GM18526 (cell line): ENCODE results near the gene SCAF8.

Source experiments
- POLR2A ChIP-seq: IDR thresholded peaks from 3 replicates; pipeline ENCODE4 v1.6.1; 2011; ENCODE audit not compliant: insufficient read length; ENCODE audit errors: extremely low read depth

Gene SCAF8

GRCh38 chr6:154731296-154732218, 1.7 kb upstream of the SCAF8 start:
- TF ChIP-seq POLR2A: no peak

DNA sequence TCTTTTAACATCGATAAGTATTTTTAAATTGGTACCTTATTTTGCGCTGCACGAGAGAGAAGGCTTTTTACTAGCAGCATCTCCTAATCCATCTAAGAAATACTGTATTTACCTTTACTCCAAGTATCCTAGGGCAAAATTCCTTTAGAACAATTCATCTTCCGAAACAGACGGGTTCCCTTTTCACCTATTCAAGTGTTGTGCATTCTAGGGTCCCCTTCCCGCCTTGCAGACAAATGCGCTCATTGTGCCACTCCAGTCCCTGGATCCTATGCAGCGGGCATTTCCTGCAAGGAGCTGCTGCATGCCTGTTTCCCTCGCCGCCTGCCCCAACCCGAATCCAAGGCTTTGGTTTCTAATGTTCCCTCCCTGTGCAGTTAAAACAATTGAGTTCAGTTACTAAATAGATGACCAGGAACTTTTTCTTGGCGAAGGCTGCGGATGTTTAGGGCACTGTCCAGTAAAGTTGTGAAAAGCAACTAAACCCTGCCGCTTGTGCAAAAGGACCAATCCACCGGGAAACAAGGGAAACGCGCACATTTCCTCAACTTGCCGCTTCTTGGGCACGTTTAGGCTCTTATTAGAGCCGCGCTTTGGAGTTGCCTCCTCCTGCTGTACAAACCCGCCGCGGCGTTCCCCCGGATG, 556 bp upstream of the SCAF8 start:
- TF ChIP-seq POLR2A: no peak

DNA sequence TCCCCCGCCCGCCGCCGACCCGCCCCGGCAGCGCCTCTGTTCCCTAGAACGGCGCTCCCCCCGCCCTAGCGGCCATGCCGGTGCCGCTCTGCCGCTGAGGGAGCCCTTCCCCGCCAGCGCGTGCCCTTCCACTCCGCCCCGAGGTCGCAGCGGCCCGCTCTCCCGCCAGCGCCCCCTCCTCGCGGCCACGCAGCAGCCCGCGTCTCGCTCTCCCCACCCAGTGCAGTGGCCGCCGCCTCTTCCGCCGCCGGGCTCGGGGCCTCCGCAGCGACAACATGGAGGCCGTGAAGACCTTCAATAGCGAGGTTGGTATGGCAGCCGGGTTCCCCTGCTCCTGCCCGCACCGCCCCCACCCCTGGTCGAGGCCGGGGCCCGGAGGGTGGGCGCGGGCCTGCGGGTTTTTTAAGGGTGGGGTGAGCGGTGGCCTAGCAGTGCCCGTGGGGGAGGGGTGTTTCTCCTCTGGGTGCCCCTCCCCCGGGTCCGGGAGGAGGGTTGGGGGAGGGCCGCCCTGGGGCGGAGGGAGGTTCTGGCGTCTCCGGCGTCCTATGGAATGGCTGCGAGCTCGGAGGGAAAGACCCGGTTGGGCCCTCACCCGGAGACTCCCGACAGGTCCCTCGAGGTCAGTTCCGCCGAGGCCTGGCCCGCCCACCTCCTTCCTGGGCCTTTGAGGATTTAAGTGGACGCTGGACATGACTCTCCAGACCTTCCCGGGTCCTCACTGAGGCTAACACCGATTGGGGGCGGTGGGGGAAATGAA, 588 bp downstream of the SCAF8 start:
- peak; percentile 51 for TF ChIP-seq POLR2A

- TF ChIP-seq POLR2A: no peak
Observed at GRCh38 chr6:154736618-154737259, 3.5 kb downstream of the SCAF8 start.

DNA sequence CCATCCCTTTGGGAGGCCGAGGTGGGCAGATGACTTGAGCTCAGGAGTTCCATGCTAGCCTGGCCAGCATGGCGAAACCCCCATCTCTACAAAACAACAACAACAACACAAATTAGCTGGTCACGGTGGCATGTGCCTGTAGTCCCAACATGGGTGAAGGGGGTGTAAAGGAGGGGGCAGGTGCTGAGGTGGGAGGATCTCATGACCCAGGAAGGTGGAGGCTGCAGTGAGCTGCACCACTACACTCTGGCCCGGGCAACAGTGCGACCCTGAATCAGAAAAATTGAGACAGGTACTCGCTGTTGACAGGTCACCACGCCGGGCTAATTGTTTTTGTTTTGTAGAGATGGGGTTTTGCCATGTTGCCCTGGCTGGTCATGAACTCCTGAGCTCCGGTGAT, 4.2 kb downstream of the SCAF8 start:
- no peak for TF ChIP-seq POLR2A

DNA sequence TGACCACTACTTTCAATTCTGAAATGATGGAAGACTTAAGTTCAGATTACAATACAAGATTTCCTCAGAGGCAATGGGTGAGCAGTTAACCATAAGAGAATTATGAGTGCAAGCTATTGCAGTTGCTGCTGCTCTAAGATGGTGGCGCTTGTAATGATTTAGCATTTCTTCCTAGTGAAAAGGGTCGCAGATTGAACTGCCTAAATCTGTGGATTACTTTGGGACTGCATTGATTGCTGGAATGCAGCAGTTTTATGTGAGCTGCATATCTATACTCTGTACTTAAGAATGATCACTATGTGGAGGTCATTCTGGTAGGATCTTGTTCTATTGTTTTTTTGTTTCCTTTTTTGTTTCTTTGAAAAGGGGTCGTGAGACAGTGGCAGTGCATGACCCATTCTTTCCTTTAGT, 5.3 kb downstream of the SCAF8 start:
- TF ChIP-seq POLR2A: no peak

- no peak for TF ChIP-seq POLR2A
Observed at GRCh38 chr6:154740658-154741057, 7.4 kb downstream of the SCAF8 start.

DNA sequence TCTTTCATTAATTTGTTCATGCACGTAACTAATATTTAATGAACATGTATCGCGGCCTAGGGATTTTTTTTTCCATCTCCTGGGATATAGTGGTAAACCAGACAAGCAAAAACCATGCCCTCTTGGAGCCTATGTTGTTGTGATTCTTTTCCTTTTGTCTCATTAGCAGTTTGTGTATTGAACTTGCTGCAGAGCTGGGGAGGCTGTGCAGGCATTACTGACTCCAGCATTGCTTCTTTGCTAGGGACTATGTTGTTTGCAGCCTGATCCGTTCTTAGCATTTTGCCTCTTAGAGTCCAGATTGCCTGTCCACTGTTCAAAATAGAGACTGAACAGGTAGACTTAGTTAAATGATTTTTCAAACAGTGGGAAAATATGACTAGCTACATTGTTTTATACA, 9.7 kb downstream of the SCAF8 start:
- TF ChIP-seq POLR2A: no peak

GRCh38 chr6:154745243-154745642, 12.0 kb downstream of the SCAF8 start:
- TF ChIP-seq POLR2A: no peak

DNA sequence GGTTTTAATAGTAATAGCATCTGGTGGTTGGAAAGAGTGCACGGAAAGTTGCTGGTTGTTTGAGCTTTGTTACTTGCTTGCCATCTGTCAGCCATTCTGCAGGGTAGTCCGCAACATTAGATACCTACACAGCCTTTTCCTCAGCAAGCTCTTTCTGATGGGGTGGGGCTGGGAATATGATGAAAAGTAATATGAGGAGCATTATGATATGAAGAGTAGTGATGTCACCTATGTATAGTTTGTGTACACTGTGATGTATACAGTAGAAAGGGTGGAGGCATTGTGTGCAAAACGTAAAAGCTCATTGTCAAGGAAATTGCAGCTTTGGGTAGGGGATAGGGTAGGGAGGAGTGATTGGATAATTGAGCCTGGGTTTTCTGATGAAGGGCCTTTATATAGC, 16.1 kb downstream of the SCAF8 start:
- TF ChIP-seq POLR2A: no peak

DNA sequence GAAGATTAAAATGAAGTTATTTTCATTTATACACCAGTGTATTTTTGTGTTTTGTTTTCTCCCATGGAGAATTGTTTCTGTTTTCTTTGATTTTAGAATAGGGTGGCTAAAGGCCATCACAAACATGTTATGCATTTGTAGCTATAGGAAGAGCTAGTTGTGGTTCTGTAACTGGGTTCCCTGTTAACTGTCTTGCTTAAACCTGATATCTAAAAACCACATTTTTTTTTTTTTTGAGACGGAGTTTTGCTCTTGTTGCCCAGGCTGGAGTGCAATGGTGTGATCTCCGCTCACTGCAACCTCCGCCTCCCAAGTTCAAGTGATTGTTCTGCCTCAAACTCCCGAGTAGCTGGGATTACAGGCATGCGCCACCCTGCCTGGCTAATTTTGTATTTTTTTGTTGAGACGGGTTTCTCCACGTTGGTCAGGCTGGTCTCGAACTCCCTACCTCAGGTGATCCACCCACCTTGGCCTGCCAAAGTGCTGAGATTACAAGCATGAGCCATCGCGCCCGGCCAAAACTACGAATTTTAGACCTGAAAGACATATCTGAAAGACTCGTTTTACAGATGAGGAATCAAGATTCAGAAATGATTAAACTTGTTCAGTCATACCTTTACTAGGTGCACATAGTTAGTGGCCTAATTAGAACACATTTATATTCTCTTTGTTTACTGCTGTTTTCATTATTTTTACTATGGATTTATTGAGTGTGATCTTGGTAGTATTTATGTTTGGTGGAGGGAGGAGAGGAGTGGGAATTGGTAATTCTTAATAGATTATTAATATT, 18.0 kb downstream of the SCAF8 start:
- TF ChIP-seq POLR2A: no peak

DNA sequence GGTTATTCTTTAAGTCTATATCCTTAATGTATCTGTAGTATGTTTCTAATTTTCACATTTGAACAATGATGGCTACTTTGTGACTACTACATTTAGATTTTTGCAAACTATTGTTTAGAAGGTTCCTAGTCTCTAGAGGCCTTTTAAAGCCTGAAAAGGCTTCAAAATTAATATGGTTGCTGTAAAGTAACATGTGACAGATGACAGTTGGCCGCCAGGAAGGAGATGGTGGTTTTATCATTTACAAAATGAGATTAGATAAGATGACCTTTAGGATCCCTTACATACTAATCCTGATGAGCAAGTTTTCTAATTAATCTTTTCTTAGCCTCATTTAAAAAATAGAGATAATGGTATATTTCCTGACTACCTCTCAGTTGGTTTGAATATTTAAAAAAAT, 18.8 kb downstream of the SCAF8 start:
- TF ChIP-seq POLR2A: no peak

- no peak for TF ChIP-seq POLR2A
Observed at GRCh38 chr6:154754152-154754551, 20.9 kb downstream of the SCAF8 start.

- TF ChIP-seq POLR2A: no peak
Observed at GRCh38 chr6:154757352-154758050, 24.3 kb downstream of the SCAF8 start.
